HepG2 (cell line): ENCODE measurements around the gene CDC42EP1. TPM values are rescaled to one million over a fixed set of nuclear protein-coding genes. Genes with fewer than 3 reads are reported as not detected.
A peak's percentile ranks its signal among the peaks of the same experiment; 100 is the strongest.

Experiments used
- AGO2 ChIP-seq: fragments of 200-400 bp; formaldehyde crosslinking; optimal IDR thresholded peaks from 2 replicates; pipeline ENCODE3; 2017; ENCODE audit warnings: mild to moderate bottlenecking, low read depth, low read length, moderate library complexity
- ARHGAP35 ChIP-seq: sonication (generic); formaldehyde crosslinking; IDR thresholded peaks from 2 replicates; pipeline ENCODE4 v1.9.0; 2022; ENCODE audit warnings: mild to moderate bottlenecking, inconsistent platforms, moderate library complexity, missing genetic modification reagents, borderline replicate concordance
- CHD4 ChIP-seq: fragments of 200-600 bp; sonication (generic); IDR thresholded peaks from 2 replicates; pipeline ENCODE4 v1.7.0; 2017; ENCODE audit warnings: mild to moderate bottlenecking, low read length, borderline replicate concordance
- ESRRA ChIP-seq: sonication (generic); formaldehyde crosslinking; IDR thresholded peaks from 2 replicates; pipeline ENCODE4 v1.5.1; 2020; ENCODE audit warnings: mild to moderate bottlenecking, low read depth, missing genetic modification reagents
- KDM5B ChIP-seq: sonication (generic); formaldehyde crosslinking; IDR thresholded peaks from 2 replicates; pipeline ENCODE4 v1.4.0; 2020; ENCODE audit warnings: missing genetic modification reagents, mild to moderate bottlenecking, borderline replicate concordance
- KDM6A ChIP-seq: IDR thresholded peaks from 2 replicates; pipeline ENCODE4 v1.6.1; 2016; ENCODE audit warnings: low read depth
- NR1H2 ChIP-seq: sonication (generic); formaldehyde crosslinking; IDR thresholded peaks from 2 replicates; pipeline ENCODE4 v1.8.1; 2022; ENCODE audit warnings: low read depth, missing genetic modification reagents, borderline replicate concordance
- SIX1 ChIP-seq: sonication (generic); formaldehyde crosslinking; IDR thresholded peaks from 2 replicates; pipeline ENCODE4 v1.4.0; 2020; ENCODE audit warnings: missing genetic modification reagents, borderline replicate concordance
- ZEB1 ChIP-seq: IDR thresholded peaks from 2 replicates; pipeline ENCODE4 v1.6.1; 2012; ENCODE audit warnings: mild to moderate bottlenecking, low read depth, inconsistent platforms; ENCODE audit not compliant: insufficient replicate concordance
- ZNF260 ChIP-seq: sonication (generic); formaldehyde crosslinking; IDR thresholded peaks from 2 replicates; pipeline ENCODE4 v1.4.0; 2020; ENCODE audit warnings: missing genetic modification reagents, low read depth, mild to moderate bottlenecking, borderline replicate concordance
- ZNF331 ChIP-seq: sonication (generic); formaldehyde crosslinking; IDR thresholded peaks from 2 replicates; pipeline ENCODE4 v1.4.0; 2020; ENCODE audit warnings: missing genetic modification reagents
- ZNF33A ChIP-seq: sonication (generic); formaldehyde crosslinking; IDR thresholded peaks from 2 replicates; pipeline ENCODE4 v1.5.1; 2020; ENCODE audit warnings: missing genetic modification reagents, mild to moderate bottlenecking, moderate library complexity, borderline replicate concordance
- ZNF432 ChIP-seq: sonication (generic); formaldehyde crosslinking; IDR thresholded peaks from 2 replicates; pipeline ENCODE4 v1.5.0; 2020; ENCODE audit warnings: missing genetic modification reagents, mild to moderate bottlenecking, borderline replicate concordance
- ZNF510 ChIP-seq: sonication (generic); formaldehyde crosslinking; IDR thresholded peaks from 2 replicates; pipeline ENCODE4 v1.4.0; 2020; ENCODE audit warnings: low read depth, mild to moderate bottlenecking, missing genetic modification reagents
- ZNF879 ChIP-seq: sonication (generic); formaldehyde crosslinking; IDR thresholded peaks from 2 replicates; pipeline ENCODE4 v1.8.1; 2023; ENCODE audit warnings: missing genetic modification reagents
- ZSCAN30 ChIP-seq: sonication (generic); formaldehyde crosslinking; IDR thresholded peaks from 2 replicates; pipeline ENCODE4 v1.5.0; 2020; ENCODE audit warnings: mild to moderate bottlenecking, missing genetic modification reagents
- polyA plus RNA-seq, 8 experiments: library from polyadenylated mRNA; depleted of rRNA in 3 of 8; stranded (reverse) in 7 of 8; unstranded in 1 of 8; fragments of >200 nt; fragmentation: Illumina TruSeq in 4 of 8; extraction: Trizol in 4 of 8; gene quantifications; 2 replicates each; pipeline versions ENCODE4 v1.2.1 to v1.2.3, GENCODE V29; 2011 to 2016; ENCODE audit warnings: low read depth in 4 of 8, missing spikeins in 1 of 8, mixed read lengths in 1 of 8; ENCODE audit not compliant: insufficient read depth in 1 of 8
- total RNA-seq, 5 experiments: library from RNA; depleted of rRNA; stranded (reverse); fragments of >200 nt; fragmentation: Illumina TruSeq; extraction: Trizol; gene quantifications; 2 replicates each; pipeline ENCODE4 v1.2.3, GENCODE V29; 2016; ENCODE audit warnings: low read depth in 1 of 5
- TF ChIP-seq, protein P1 (sequence below): sonication (generic); formaldehyde crosslinking; IDR thresholded peaks from 2 replicates; pipeline ENCODE4 v1.5.0; 2020; ENCODE audit warnings: mild to moderate bottlenecking, missing genetic modification reagents
- TF ChIP-seq, protein P2 (sequence below): sonication (generic); formaldehyde crosslinking; IDR thresholded peaks from 2 replicates; pipeline ENCODE4 v1.4.0; 2020; ENCODE audit warnings: mild to moderate bottlenecking, missing genetic modification reagents
- TF ChIP-seq, protein P3 (sequence below): sonication (generic); formaldehyde crosslinking; IDR thresholded peaks from 2 replicates; pipeline ENCODE4; 2020; ENCODE audit warnings: missing genetic modification reagents, mild to moderate bottlenecking, borderline replicate concordance

Gene CDC42EP1
- total and polyA plus RNA-seq, 2 of the 13 experiments (the other 11 are each of a cell fraction or from before 2014, with no cell fraction given): 17.1 to 29.5 TPM

DNA sequence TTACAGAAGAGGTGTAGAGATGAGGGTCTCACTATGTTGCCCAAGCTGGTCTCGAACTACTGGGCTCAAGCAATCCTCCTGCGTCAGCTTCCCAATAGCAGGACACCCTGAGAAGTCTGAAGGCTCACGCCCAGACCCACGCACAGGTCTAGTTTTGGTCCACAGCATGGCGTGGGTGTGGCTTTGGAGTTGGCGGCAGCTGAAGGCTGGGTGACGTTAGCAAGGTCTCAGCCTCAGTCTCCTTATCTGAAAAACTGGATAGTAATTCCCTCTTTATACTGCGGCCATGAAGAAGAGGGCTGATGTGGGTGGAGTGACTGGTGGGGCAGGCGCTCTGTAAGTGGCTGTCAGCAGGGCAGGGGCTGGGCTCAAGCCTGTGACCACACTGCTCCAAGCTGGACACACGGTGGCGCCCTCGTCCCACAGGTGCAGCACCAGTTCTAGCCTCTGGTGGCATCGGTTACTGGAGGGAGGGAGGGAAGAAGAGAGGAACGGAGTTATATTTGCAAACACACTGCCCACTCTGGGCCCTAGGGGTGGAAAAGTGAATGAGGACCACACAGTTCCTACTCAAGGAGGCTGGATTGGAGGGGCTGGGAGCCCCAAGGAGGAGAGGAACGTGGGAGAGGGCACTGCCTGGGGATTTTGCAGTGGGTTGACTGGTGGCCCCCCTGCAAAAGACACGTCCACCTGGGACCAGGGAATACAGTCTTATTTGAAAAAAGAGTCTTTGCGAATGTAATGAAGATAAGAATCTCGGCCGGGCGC, 21.5 kb upstream of the CDC42EP1 start (continued):
- no peak for TF ChIP-seq ZSCAN30 (CRISPR knock-in tag)
- TF ChIP-seq ZNF260: no peak
- peak; percentile 49; the same call in 1 of the 2 replicates for TF ChIP-seq ESRRA (CRISPR knock-in tag)
- no peak for TF ChIP-seq KDM5B (CRISPR knock-in tag)
- TF ChIP-seq ZNF331 (CRISPR knock-in tag): peak; percentile 58; the same call in 1 of the 2 replicates
- TF ChIP-seq, protein P1, sequence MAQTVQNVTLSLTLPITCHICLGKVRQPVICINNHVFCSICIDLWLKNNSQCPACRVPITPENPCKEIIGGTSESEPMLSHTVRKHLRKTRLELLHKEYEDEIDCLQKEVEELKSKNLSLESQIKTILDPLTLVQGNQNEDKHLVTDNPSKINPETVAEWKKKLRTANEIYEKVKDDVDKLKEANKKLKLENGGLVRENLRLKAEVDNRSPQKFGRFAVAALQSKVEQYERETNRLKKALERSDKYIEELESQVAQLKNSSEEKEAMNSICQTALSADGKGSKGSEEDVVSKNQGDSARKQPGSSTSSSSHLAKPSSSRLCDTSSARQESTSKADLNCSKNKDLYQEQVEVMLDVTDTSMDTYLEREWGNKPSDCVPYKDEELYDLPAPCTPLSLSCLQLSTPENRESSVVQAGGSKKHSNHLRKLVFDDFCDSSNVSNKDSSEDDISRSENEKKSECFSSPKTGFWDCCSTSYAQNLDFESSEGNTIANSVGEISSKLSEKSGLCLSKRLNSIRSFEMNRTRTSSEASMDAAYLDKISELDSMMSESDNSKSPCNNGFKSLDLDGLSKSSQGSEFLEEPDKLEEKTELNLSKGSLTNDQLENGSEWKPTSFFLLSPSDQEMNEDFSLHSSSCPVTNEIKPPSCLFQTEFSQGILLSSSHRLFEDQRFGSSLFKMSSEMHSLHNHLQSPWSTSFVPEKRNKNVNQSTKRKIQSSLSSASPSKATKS (CRISPR knock-in tag): no peak
- TF ChIP-seq, protein P2, sequence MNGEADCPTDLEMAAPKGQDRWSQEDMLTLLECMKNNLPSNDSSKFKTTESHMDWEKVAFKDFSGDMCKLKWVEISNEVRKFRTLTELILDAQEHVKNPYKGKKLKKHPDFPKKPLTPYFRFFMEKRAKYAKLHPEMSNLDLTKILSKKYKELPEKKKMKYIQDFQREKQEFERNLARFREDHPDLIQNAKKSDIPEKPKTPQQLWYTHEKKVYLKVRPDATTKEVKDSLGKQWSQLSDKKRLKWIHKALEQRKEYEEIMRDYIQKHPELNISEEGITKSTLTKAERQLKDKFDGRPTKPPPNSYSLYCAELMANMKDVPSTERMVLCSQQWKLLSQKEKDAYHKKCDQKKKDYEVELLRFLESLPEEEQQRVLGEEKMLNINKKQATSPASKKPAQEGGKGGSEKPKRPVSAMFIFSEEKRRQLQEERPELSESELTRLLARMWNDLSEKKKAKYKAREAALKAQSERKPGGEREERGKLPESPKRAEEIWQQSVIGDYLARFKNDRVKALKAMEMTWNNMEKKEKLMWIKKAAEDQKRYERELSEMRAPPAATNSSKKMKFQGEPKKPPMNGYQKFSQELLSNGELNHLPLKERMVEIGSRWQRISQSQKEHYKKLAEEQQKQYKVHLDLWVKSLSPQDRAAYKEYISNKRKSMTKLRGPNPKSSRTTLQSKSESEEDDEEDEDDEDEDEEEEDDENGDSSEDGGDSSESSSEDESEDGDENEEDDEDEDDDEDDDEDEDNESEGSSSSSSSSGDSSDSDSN (CRISPR knock-in tag): peak; percentile 37; the same call in 1 of the 2 replicates
- no peak for TF ChIP-seq ARHGAP35 (CRISPR knock-in tag)
- no peak for TF ChIP-seq NR1H2 (CRISPR knock-in tag)
- no peak for TF ChIP-seq AGO2
- 0 out of 2 replicates have a peak, but pooled peaks have one; percentile 9 for TF ChIP-seq KDM6A (CRISPR knock-in tag)
- TF ChIP-seq, protein P3, sequence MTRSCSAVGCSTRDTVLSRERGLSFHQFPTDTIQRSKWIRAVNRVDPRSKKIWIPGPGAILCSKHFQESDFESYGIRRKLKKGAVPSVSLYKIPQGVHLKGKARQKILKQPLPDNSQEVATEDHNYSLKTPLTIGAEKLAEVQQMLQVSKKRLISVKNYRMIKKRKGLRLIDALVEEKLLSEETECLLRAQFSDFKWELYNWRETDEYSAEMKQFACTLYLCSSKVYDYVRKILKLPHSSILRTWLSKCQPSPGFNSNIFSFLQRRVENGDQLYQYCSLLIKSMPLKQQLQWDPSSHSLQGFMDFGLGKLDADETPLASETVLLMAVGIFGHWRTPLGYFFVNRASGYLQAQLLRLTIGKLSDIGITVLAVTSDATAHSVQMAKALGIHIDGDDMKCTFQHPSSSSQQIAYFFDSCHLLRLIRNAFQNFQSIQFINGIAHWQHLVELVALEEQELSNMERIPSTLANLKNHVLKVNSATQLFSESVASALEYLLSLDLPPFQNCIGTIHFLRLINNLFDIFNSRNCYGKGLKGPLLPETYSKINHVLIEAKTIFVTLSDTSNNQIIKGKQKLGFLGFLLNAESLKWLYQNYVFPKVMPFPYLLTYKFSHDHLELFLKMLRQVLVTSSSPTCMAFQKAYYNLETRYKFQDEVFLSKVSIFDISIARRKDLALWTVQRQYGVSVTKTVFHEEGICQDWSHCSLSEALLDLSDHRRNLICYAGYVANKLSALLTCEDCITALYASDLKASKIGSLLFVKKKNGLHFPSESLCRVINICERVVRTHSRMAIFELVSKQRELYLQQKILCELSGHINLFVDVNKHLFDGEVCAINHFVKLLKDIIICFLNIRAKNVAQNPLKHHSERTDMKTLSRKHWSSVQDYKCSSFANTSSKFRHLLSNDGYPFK (CRISPR knock-in tag): peak; percentile 35; the same call in 1 of the 2 replicates
- no peak for TF ChIP-seq ZNF33A (CRISPR knock-in tag)
- TF ChIP-seq ZEB1: no peak
- no peak for TF ChIP-seq ZNF432 (CRISPR knock-in tag)
- TF ChIP-seq CHD4: no peak
- TF ChIP-seq ZNF510 (CRISPR knock-in tag): no peak
- no peak for TF ChIP-seq SIX1
- TF ChIP-seq ZNF879 (CRISPR knock-in tag): no peak
